ENCODE data around the gene DGCR2.

DNA sequence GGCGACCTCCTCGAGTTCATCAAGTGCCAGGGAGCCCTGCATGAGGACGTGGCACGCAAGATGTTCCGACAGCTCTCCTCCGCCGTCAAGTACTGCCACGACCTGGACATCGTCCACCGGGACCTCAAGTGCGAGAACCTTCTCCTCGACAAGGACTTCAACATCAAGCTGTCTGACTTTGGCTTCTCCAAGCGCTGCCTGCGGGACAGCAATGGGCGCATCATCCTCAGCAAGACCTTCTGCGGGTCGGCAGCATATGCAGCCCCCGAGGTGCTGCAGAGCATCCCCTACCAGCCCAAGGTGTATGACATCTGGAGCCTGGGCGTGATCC is 9.4 kb upstream of the DGCR2 start:
- TF ChIP-seq EZH2 (IDR thresholded peaks at IDR 0.05; ENCODE audit: insufficient read depth, poor library complexity, severe bottlenecking) (no peak), EZH2phosphoT487 (IDR thresholded peaks at IDR 0.05; ENCODE audit: insufficient read depth, low read depth) (no peak)

All from GM23248 (cell line).